ENCODE measurements around the gene ROBO4. TPM values are rescaled to one million over a fixed set of nuclear protein-coding genes. Genes with fewer than 3 reads are reported as not detected.

Gene ROBO4
- total and polyA plus RNA-seq, 2 of the 13 experiments (the other 11 are each of a cell fraction or from before 2014, with no cell fraction given), result 0.07 to 1.1 TPM

DNA sequence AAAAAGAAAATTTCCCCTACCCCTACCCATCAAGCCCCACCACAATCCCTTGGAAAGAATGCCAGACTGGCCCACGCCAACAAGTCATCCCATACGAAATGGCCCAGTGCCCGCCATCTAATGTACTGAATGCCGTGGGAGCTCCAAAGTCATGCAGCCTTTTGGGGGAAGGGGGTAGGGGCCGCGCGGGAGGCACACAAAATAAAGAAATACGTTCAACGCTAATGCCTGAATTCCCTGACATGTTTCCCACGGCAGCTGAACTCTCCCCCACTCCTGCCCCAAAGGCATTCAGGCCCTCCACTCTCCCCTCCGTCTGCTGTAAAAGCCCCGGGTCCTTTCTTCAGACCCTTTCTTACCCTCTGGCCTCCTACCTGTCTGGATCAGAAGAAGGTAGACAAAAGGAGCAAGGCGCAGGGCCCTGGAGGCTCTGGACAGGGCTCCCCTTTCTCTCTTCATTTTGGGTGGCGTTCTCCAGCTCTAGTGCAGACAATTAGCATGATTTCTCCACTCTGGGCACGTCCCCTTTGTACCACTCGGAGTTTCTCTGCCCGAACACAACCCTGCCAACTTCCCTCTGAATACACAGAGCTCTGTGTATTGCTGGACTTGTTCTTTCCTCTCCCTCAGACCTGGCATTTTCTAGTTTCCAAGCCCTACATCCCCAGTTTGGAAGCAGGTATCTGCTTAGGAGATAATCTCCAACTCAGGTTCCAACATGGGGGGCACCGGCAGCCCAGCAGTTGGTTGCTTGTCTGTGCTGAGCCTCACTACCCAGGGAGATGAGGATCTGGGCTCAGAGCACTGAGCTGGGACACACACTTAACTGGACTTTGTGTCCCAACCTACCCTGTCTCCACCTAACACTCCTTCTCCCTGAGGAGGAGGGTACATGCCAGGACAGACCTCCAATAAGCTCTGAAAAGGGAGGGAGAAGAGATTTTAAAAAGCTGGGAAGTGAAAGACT lies 38.2 kb upstream of the ROBO4 start, which contains the start of gene HEPACAM (continued):
- TF ChIP-seq BORCS8-MEF2B (CRISPR knock-in tag; IDR thresholded peaks at IDR 0.05), result no peak
- no peak for TF ChIP-seq KDM5A (IDR thresholded peaks at IDR 0.05; ENCODE audit: borderline replicate concordance, low read length)
- TF ChIP-seq HES4 (CRISPR knock-in tag; IDR thresholded peaks at IDR 0.05; ENCODE audit: borderline replicate concordance), result no peak
- TF ChIP-seq ZNF703 (CRISPR knock-in tag; IDR thresholded peaks at IDR 0.05; ENCODE audit: borderline replicate concordance), result no peak
- no peak for TF ChIP-seq KMT2A (CRISPR knock-in tag; IDR thresholded peaks at IDR 0.05)
- peak in 1 of 2 experiments; percentile 81; a peak in 2 of 4 replicates for TF ChIP-seq POLR2A (IDR thresholded peaks at IDR 0.05; ENCODE audit: insufficient read depth in 1 of 2, low read depth in 2 of 2, low read length in 2 of 2)
- TF ChIP-seq, protein P1, sequence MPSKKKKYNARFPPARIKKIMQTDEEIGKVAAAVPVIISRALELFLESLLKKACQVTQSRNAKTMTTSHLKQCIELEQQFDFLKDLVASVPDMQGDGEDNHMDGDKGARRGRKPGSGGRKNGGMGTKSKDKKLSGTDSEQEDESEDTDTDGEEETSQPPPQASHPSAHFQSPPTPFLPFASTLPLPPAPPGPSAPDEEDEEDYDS (CRISPR knock-in tag; IDR thresholded peaks at IDR 0.05), result peak; percentile 81
- TF ChIP-seq ZNF343 (CRISPR knock-in tag; IDR thresholded peaks at IDR 0.05), result no peak
- no peak for TF ChIP-seq HDAC6 (IDR thresholded peaks at IDR 0.05; ENCODE audit: low read depth, low read length)
- no peak for TF ChIP-seq ATM (IDR thresholded peaks at IDR 0.05; ENCODE audit: borderline replicate concordance)
- TF ChIP-seq, protein P2, sequence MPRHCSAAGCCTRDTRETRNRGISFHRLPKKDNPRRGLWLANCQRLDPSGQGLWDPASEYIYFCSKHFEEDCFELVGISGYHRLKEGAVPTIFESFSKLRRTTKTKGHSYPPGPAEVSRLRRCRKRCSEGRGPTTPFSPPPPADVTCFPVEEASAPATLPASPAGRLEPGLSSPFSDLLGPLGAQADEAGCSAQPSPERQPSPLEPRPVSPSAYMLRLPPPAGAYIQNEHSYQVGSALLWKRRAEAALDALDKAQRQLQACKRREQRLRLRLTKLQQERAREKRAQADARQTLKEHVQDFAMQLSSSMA (CRISPR knock-in tag; IDR thresholded peaks at IDR 0.05), result no peak
- no peak for TF ChIP-seq GPN1 (CRISPR knock-in tag; IDR thresholded peaks at IDR 0.05; ENCODE audit: borderline replicate concordance)
- no peak for TF ChIP-seq YEATS4 (CRISPR knock-in tag; IDR thresholded peaks at IDR 0.05; ENCODE audit: borderline replicate concordance)
- TF ChIP-seq PHF21A (CRISPR knock-in tag; IDR thresholded peaks at IDR 0.05), result no peak
- no peak for TF ChIP-seq ZNF138 (CRISPR knock-in tag; IDR thresholded peaks at IDR 0.05; ENCODE audit: low read depth)
- TF ChIP-seq JDP2 (CRISPR knock-in tag; IDR thresholded peaks at IDR 0.05; ENCODE audit: borderline replicate concordance), result no peak
- no peak for TF ChIP-seq ZNF446 (CRISPR knock-in tag; IDR thresholded peaks at IDR 0.05)
- no peak for TF ChIP-seq GZF1 (CRISPR knock-in tag; IDR thresholded peaks at IDR 0.05)
- TF ChIP-seq FOXK2 (IDR thresholded peaks at IDR 0.05), result no peak
- no peak for TF ChIP-seq NCOA2 (CRISPR knock-in tag; IDR thresholded peaks at IDR 0.05)
- no peak for TF ChIP-seq TBX3 (IDR thresholded peaks at IDR 0.05; ENCODE audit: borderline replicate concordance)
- no peak for TF ChIP-seq ZNF557 (CRISPR knock-in tag; IDR thresholded peaks at IDR 0.05)
- TF ChIP-seq RARG (CRISPR knock-in tag; IDR thresholded peaks at IDR 0.05; ENCODE audit: low read depth), result no peak
- TF ChIP-seq MXD4 (CRISPR knock-in tag; IDR thresholded peaks at IDR 0.05), result no peak
- no peak for TF ChIP-seq JUN (CRISPR knock-in tag; IDR thresholded peaks at IDR 0.05)
- TF ChIP-seq RBM22 (optimal IDR thresholded peaks at IDR 0.05; ENCODE audit: low read length), result no peak
- no peak for TF ChIP-seq ZNF460 (CRISPR knock-in tag; IDR thresholded peaks at IDR 0.05; ENCODE audit: borderline replicate concordance)
- TF ChIP-seq, protein P3, sequence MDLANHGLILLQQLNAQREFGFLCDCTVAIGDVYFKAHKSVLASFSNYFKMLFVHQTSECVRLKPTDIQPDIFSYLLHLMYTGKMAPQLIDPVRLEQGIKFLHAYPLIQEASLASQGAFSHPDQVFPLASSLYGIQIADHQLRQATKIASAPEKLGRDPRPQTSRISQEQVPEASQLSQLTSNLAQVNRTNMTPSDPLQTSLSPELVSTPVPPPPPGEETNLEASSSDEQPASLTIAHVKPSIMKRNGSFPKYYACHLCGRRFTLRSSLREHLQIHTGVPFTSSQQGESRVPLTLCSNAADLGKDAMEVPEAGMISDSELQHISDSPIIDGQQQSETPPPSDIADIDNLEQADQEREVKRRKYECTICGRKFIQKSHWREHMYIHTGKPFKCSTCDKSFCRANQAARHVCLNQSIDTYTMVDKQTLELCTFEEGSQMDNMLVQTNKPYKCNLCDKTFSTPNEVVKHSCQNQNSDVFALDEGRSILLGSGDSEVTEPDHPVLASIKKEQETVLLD (CRISPR knock-in tag; IDR thresholded peaks at IDR 0.05; ENCODE audit: low read depth), result no peak
- no peak for TF ChIP-seq JUND (CRISPR knock-in tag; IDR thresholded peaks at IDR 0.05)
- no peak for TF ChIP-seq ZNF678 (CRISPR knock-in tag; IDR thresholded peaks at IDR 0.05)

All from HepG2 (cell line).